ENCODE data around the gene MAGI2.

- no peak for TF ChIP-seq GABPA (IDR thresholded peaks at IDR 0.05 in 1 of 2, conservative IDR thresholded peaks at IDR 0.05 in 1 of 2)
- no peak for TF ChIP-seq CTCF (IDR thresholded peaks at IDR 0.05; ENCODE audit: low read depth, low read length, missing input control)
- no peak for TF ChIP-seq ZBTB33 (IDR thresholded peaks at IDR 0.05)
- TF ChIP-seq JUND (IDR thresholded peaks at IDR 0.05), result no peak
- no peak for TF ChIP-seq YY1 (IDR thresholded peaks at IDR 0.05)
- no peak for TF ChIP-seq MAX (IDR thresholded peaks at IDR 0.05)
- TF ChIP-seq HNF4A (conservative IDR thresholded peaks at IDR 0.05), result no peak
- TF ChIP-seq FOXA1 (IDR thresholded peaks at IDR 0.05), result no peak
- no peak for TF ChIP-seq ATF3 (IDR thresholded peaks at IDR 0.05)
- TF ChIP-seq RXRA (IDR thresholded peaks at IDR 0.05), result no peak
- TF ChIP-seq EGR1 (IDR thresholded peaks at IDR 0.05; ENCODE audit: low read depth in 2 of 2), result no peak
Measured at GRCh38 chr7:78873117-78873516, 580.4 kb downstream of the MAGI2 start.

Measured in liver (tissue), 3 donors.